ENCODE measurements around the gene C3.

GRCh38 chr19:6721138-6721474 lies 656 bp upstream of the C3 start:
- TF ChIP-seq GATA2 (IDR thresholded peaks at IDR 0.05; ENCODE audit: low read depth, low read length) = no peak
- no peak for TF ChIP-seq GATA3 (IDR thresholded peaks at IDR 0.05; ENCODE audit: low read depth, low read length)

Data from SH-SY5Y (cell line).